Naive B cell (primary cell): ENCODE results near the gene GFPT2. TPM values are rescaled to one million over a fixed set of nuclear protein-coding genes. Genes with fewer than 3 reads are reported as not detected.
A peak's percentile ranks its signal among the peaks of the same experiment; 100 is the strongest.

Source experiments
- ATAC-seq, 2 donors: fragments of 150-1000 bp; cut with Tn5 transposase; 2 replicates each; pipeline ENCODE4 v1.10.0; 2021; ENCODE audit warnings: low read depth in 2 of 2, mild to moderate bottlenecking in 2 of 2, moderate library complexity in 2 of 2
- DNase-seq: peaks from one replicate; pipeline ENCODE4 v3.0.0; 2022
- H3K27ac Mint-ChIP-seq, 6 donors: one replicate each; pipeline ENCODE4 v1.8.0; 2020 to 2022; ENCODE audit warnings: mild to moderate bottlenecking in 6 of 6, mixed read lengths in 6 of 6, moderate library complexity in 5 of 6, inconsistent platforms in 2 of 6
- H3K27me3 Mint-ChIP-seq, 3 donors: one replicate each; pipeline ENCODE4 v1.8.0; 2021 to 2022; ENCODE audit warnings: mixed read lengths in 3 of 3, mild to moderate bottlenecking in 1 of 3
- H3K36me3 Mint-ChIP-seq, 2 donors: one replicate each; pipeline ENCODE4 v1.8.0; 2020 to 2022; ENCODE audit warnings: mixed read lengths in 2 of 2, inconsistent platforms in 1 of 2, mild to moderate bottlenecking in 1 of 2
- H3K4me1 Mint-ChIP-seq, 3 donors: one replicate each; pipeline ENCODE4 v1.8.0; 2020 to 2022; ENCODE audit warnings: mixed read lengths in 3 of 3, inconsistent platforms in 1 of 3, mild to moderate bottlenecking in 1 of 3, moderate library complexity in 1 of 3
- H3K4me3 Mint-ChIP-seq, 8 donors: one replicate each; pipeline ENCODE4 v1.8.0; 2020 to 2022; ENCODE audit warnings: mild to moderate bottlenecking in 8 of 8, mixed read lengths in 8 of 8, moderate library complexity in 8 of 8, inconsistent platforms in 2 of 8
- H3K9me3 Mint-ChIP-seq, 7 donors: one replicate each; pipeline ENCODE4 v1.8.0; 2020 to 2022; ENCODE audit warnings: mixed read lengths in 7 of 7, mild to moderate bottlenecking in 5 of 7, inconsistent platforms in 2 of 7, moderate library complexity in 1 of 7
- polyA plus RNA-seq, 6 donors: library from polyadenylated mRNA; unstranded; fragments of 300-500 nt; fragmentation: Illumina TruSeq; gene quantifications; one replicate each; pipeline ENCODE4 v1.2.3, GENCODE V29; 2021; ENCODE audit warnings: low read depth in 6 of 6

The GFPT2 gene
- polyA plus RNA-seq, 6 donors from 2014 or later = 0.08 to 0.10 TPM; not detected in 4

DNA sequence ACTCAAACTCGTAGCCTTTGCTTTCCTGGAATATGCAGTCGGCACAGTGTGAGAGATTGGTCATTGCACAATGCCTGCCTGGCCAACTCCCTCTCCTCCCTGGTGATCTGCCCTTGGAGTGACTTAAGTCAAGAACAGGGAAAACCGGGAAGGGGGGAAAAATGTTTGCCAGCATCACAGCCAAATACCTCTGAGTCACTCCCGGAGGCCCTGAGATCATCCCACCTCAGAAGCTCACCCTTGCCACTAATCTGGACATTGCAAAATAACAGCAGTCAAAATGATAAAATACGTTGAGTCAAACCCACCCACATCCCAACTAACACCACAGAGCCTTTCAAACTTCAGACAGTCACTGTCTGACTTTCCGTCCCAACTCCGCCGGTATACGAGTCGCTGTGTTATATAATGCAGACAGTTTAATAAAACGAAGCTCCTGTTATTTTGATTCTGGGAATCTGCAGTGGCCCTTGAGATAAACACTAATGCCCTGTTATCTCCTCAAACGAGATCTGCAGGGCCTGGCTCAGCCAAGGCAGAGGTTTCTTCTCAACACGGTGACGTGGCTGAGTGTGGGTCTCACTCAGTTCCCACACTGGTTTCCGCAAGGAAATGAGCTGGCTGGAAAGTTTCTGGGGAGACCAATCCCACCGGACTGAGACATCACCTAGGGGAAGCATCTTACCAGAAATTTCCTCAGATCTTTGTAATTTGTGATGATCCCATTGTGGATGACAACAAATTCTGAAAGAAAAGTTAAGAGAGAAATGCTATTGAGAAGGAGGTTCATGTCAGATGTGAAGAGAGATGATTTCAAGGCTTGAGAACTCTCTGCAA is 22.1 kb downstream of the GFPT2 start:
- DNase-seq = no peak
- H3K9me3 Mint-ChIP-seq = no peaks in the 10 kb centered on the region
- no peak overlapping the region for H3K4me3 Mint-ChIP-seq
- no peak for ATAC-seq
- H3K4me1 Mint-ChIP-seq = no peaks in the 10 kb centered on the region
- peak overlapping the region in 1 of 6 donors; percentile 63 for H3K27ac Mint-ChIP-seq
- H3K36me3 Mint-ChIP-seq = no peaks in the 10 kb centered on the region
- peaks cover 10 to 46% (median 28%) of the 10 kb centered on the region in 3 donors for H3K27me3 Mint-ChIP-seq

DNA sequence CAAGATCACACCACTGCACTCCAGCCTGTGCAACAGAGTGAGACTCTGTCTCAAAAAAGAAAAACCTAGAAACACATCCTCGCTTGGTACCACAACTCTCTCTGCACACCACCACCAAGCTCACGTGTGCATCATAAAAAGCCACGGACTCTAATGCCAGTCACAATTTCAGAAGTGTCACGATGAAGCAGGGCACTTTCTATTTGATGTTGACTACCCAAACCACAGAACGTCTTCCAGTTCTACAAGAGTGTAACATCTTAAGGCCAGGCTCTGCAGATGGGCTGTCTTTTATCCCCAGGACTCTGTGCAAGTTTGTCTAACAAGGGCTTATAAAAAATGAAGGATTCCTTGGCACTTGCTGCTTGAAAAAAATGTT is 22.9 kb downstream of the GFPT2 start:
- H3K27ac Mint-ChIP-seq = no peak overlapping the region
- no peaks in the 10 kb centered on the region for H3K4me1 Mint-ChIP-seq
- no peaks in the 10 kb centered on the region for H3K36me3 Mint-ChIP-seq
- no peaks in the 10 kb centered on the region for H3K9me3 Mint-ChIP-seq
- DNase-seq (no peak), ATAC-seq (no peak)
- peaks cover 10 to 43% (median 28%) of the 10 kb centered on the region in 3 donors for H3K27me3 Mint-ChIP-seq
- no peak overlapping the region for H3K4me3 Mint-ChIP-seq

DNA sequence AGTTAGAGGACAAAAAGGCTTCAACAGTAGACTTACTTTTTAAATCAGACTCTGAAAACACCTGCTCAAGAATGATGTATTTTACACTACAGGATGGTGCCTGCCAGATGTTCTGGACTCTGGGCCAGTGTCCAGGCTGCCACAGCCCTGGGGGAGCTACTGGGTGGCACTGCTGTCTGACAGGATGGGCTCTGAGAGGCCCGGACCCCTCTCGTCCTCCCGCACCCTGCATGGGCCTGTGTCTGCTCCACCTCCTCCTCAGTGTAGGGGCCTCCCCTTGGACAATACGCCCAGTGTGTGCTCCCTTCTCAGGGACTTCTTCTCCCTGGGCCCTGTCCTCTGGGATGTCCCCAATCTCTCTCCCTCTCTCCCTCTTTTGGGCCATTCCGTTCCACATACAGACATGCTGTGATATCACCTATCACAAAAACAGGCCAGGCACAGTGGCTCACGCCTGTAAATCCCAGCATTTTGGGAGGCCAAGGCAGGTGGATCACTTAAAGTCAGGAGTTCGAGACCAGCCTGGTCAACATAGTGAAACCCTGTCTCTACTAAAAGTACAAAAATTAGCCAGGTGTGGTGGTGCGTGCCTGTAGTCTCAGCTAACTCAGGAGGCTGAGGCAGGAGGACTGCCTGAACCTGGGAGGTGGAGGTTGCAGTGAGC is 23.4 kb downstream of the GFPT2 start:
- H3K4me3 Mint-ChIP-seq = peak overlapping the region in 1 of 8 donors; percentile 71
- no peak for DNase-seq
- H3K27ac Mint-ChIP-seq = peak overlapping the region in 1 of 6 donors; percentile 35
- no peaks in the 10 kb centered on the region for H3K36me3 Mint-ChIP-seq
- no peaks in the 10 kb centered on the region for H3K9me3 Mint-ChIP-seq
- no peaks in the 10 kb centered on the region for H3K4me1 Mint-ChIP-seq
- ATAC-seq = no peak
- peaks cover 10 to 41% (median 28%) of the 10 kb centered on the region in 3 donors for H3K27me3 Mint-ChIP-seq

DNA sequence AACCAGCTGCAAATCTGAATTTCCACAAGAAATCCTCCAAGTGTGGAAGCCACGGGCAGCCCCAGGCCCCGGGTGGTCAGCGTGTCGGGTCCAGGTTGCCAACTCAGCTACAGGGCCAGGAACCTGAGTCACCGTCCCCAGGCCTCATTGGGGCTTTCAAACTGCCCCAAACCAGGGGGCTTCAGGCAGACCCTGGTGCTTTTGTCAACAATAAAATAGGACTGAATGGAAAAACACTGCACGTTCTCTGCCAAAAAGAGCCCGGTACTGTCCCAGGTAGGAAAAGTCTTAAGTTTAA is 24.0 kb downstream of the GFPT2 start:
- H3K9me3 Mint-ChIP-seq = no peaks in the 10 kb centered on the region
- DNase-seq (no peak), ATAC-seq (no peak)
- no peaks in the 10 kb centered on the region for H3K4me1 Mint-ChIP-seq
- H3K36me3 Mint-ChIP-seq = no peaks in the 10 kb centered on the region
- peaks cover 10 to 41% (median 28%) of the 10 kb centered on the region in 3 donors for H3K27me3 Mint-ChIP-seq
- no peak overlapping the region for H3K4me3 Mint-ChIP-seq
- no peak overlapping the region for H3K27ac Mint-ChIP-seq

GRCh38 chr5:180328296-180329137 is 24.6 kb downstream of the GFPT2 start:
- no peak overlapping the region for H3K4me3 Mint-ChIP-seq
- H3K36me3 Mint-ChIP-seq = no peaks in the 10 kb centered on the region
- H3K27me3 Mint-ChIP-seq = peaks cover 10 to 37% (median 23%) of the 10 kb centered on the region in 3 donors

GRCh38 chr5:180326989-180327565 is 26.1 kb downstream of the GFPT2 start:
- Mint-ChIP-seq H3K27ac (no peak overlapping the region), H3K9me3 (no peaks in the 10 kb centered on the region), H3K27me3 (peaks cover 10 to 27% (median 18%) of the 10 kb centered on the region in 3 donors), H3K4me1 (no peaks in the 10 kb centered on the region), H3K36me3 (no peaks in the 10 kb centered on the region), H3K4me3 (no peak overlapping the region)
- ATAC-seq (no peak), DNase-seq (no peak)

More at GRCh38 chr5:180328296-180329137, 24.6 kb downstream of the GFPT2 start:
- ATAC-seq (peak; percentile 76 to 93), DNase-seq (peak; percentile 63)
- Mint-ChIP-seq H3K4me1 (no peaks in the 10 kb centered on the region), H3K27ac (peak overlapping the region in 1 of 6 donors; percentile 90), H3K9me3 (no peaks in the 10 kb centered on the region)

DNA sequence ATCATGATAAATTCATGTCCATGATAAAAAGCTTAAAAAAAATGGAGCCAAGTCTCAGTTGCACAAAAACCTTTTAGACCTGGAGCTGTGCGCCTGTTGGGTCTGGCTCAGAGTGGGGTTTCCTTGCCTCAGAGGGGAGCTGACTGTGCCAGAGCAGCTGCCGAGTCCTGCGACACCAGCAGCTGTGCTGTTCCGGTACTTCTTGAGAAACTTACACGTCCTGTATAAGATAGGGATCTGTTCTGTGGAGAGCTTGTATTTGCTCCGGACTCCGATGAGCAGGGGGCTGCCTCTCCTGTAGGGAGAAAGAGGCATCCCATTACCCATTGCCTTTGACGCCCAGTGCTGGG is 28.6 kb downstream of the GFPT2 start:
- Mint-ChIP-seq H3K27ac (no peak overlapping the region), H3K27me3 (peaks cover under 1 to 9% (median under 1%) of the 10 kb centered on the region in 3 donors)
- DNase-seq = no peak

GRCh38 chr5:180323941-180324600 is 29.1 kb downstream of the GFPT2 start:
- Mint-ChIP-seq H3K4me3 (no peak overlapping the region), H3K36me3 (no peaks in the 10 kb centered on the region), H3K27ac (no peak overlapping the region), H3K9me3 (no peaks in the 10 kb centered on the region), H3K4me1 (no peaks in the 10 kb centered on the region), H3K27me3 (peaks cover 5 to 14% (median 6%) of the 10 kb centered on the region in 3 donors)
- no peak for DNase-seq
- ATAC-seq = no peak

More for the DNA sequence above, 28.6 kb downstream of the GFPT2 start:
- no peak for ATAC-seq
- Mint-ChIP-seq H3K4me1 (no peaks in the 10 kb centered on the region), H3K4me3 (no peak overlapping the region), H3K9me3 (no peaks in the 10 kb centered on the region), H3K36me3 (no peaks in the 10 kb centered on the region)

DNA sequence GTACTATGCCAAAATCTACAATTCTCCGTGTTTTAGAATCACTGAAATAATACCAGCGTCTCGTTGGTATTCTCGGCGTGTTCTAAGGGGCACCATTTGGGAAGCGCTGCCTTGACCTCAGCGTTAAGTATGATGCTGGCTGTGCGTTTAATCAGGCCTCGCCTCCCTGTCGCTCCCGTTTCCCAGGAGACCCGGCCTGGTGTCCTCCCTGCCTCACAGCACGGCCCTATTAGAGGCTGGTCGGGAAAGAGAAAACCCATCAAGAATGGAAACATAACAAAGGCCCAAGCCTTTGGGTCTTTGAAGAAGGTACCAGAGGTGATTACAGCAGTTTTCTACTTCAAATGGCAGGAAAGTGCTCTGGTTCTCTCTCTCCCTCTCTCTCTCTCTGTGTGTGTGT is 30.0 kb downstream of the GFPT2 start:
- DNase-seq (no peak), ATAC-seq (no peak)
- Mint-ChIP-seq H3K4me3 (no peak overlapping the region), H3K27ac (no peak overlapping the region), H3K9me3 (no peaks in the 10 kb centered on the region), H3K27me3 (peaks cover 8 to 21% (median 13%) of the 10 kb centered on the region in 3 donors), H3K4me1 (no peaks in the 10 kb centered on the region), H3K36me3 (no peaks in the 10 kb centered on the region)

GRCh38 chr5:180318456-180319089 is 34.6 kb downstream of the GFPT2 start:
- Mint-ChIP-seq H3K36me3 (no peaks in the 10 kb centered on the region), H3K27ac (no peak overlapping the region), H3K4me1 (peaks cover 0 to 2% (median 0%) of the 10 kb centered on the region in 3 donors), H3K4me3 (no peak overlapping the region), H3K9me3 (no peaks in the 10 kb centered on the region), H3K27me3 (peaks cover 8 to 25% (median 19%) of the 10 kb centered on the region in 3 donors)
- ATAC-seq (no peak), DNase-seq (no peak)

- H3K36me3 Mint-ChIP-seq = no peaks in the 10 kb centered on the region
- H3K27me3 Mint-ChIP-seq = peaks cover 8 to 27% (median 23%) of the 10 kb centered on the region in 3 donors
- H3K4me3 Mint-ChIP-seq = no peak overlapping the region
- H3K27ac Mint-ChIP-seq = no peak overlapping the region
- no peak for ATAC-seq
- peaks cover 0 to 3% (median 0%) of the 10 kb centered on the region in 3 donors for H3K4me1 Mint-ChIP-seq
- no peak for DNase-seq
- H3K9me3 Mint-ChIP-seq = no peaks in the 10 kb centered on the region
These were observed 36.5 kb downstream of the GFPT2 start for GRCh38 chr5:180316586-180316985.

GRCh38 chr5:180315762-180316212 is 37.3 kb downstream of the GFPT2 start:
- Mint-ChIP-seq H3K36me3 (no peaks in the 10 kb centered on the region), H3K9me3 (no peaks in the 10 kb centered on the region), H3K27ac (peak overlapping the region in 3 of 6 donors; percentile 11 to 56 (median 54)), H3K27me3 (peaks cover 8 to 34% (median 28%) of the 10 kb centered on the region in 3 donors), H3K4me3 (peak overlapping the region in 1 of 8 donors; percentile 10), H3K4me1 (peaks cover 0 to 4% (median 0%) of the 10 kb centered on the region in 3 donors)
- DNase-seq (peak; percentile 64), ATAC-seq (peak; percentile 74 to 81)
